Measurements from ENCODE around the gene DAAM2. TPM values are rescaled to one million over a fixed set of nuclear protein-coding genes. Genes with fewer than 3 reads are reported as not detected.

The DAAM2 gene
- total and polyA plus RNA-seq, 2 donors, result 1.1 to 4.2 TPM

GRCh38 chr6:39778581-39779255 lies 13.5 kb upstream of the DAAM2 start:
- no peak for DNase-seq (ENCODE audit: low read depth in 6 of 9, low spot score in 9 of 9)
- Histone ChIP-seq H3K9me3 (ENCODE audit: control insufficient read depth in 2 of 2, insufficient read depth in 1 of 2, low read length in 1 of 2) (no peaks in the 10 kb centered on the region), H3K36me3 (ENCODE audit: control insufficient read depth in 2 of 2, insufficient read depth in 2 of 2, low read length in 1 of 2) (no peaks in the 10 kb centered on the region), H3K27ac (ENCODE audit: low read depth in 1 of 2, low read length in 1 of 2) (no peak overlapping the region), H3K27me3 (ENCODE audit: control insufficient read depth in 2 of 2, insufficient read depth in 1 of 2, low read length in 1 of 2) (no peaks in the 10 kb centered on the region), H3K4me1 (ENCODE audit: control insufficient read depth in 2 of 2, insufficient read depth in 2 of 2, low read length in 2 of 2) (no peaks in the 10 kb centered on the region), H3K4me3 (ENCODE audit: low read length in 2 of 2) (no peak overlapping the region)
- 95% methylated on average over 2 of the region's 2 CpGs for WGBS

- Histone ChIP-seq H3K27ac (ENCODE audit: low read depth in 1 of 2, low read length in 1 of 2) (no peak overlapping the region), H3K36me3 (ENCODE audit: control insufficient read depth in 2 of 2, insufficient read depth in 2 of 2, low read length in 1 of 2) (no peaks in the 10 kb centered on the region), H3K4me1 (ENCODE audit: control insufficient read depth in 2 of 2, insufficient read depth in 2 of 2, low read length in 2 of 2) (no peaks in the 10 kb centered on the region), H3K27me3 (ENCODE audit: control insufficient read depth in 2 of 2, insufficient read depth in 1 of 2, low read length in 1 of 2) (peaks cover 0 to 5% of the 10 kb centered on the region in 2 donors), H3K9me3 (ENCODE audit: control insufficient read depth in 2 of 2, insufficient read depth in 1 of 2, low read length in 1 of 2) (no peaks in the 10 kb centered on the region), H3K4me3 (ENCODE audit: low read length in 2 of 2) (no peak overlapping the region)
- WGBS, result 95% methylated on average over 2 of the region's 2 CpGs
- DNase-seq (ENCODE audit: low read depth in 6 of 9, low spot score in 9 of 9), result no peak
Measured at GRCh38 chr6:39785281-39785680, 6.9 kb upstream of the DAAM2 start.

GRCh38 chr6:39786649-39787048 lies 5.5 kb upstream of the DAAM2 start:
- WGBS, result 89% methylated on average over 1 of the region's 1 CpG
- DNase-seq (ENCODE audit: low read depth in 6 of 9, low spot score in 9 of 9), result no peak
- H3K9me3 ChIP-seq (ENCODE audit: control insufficient read depth in 2 of 2, insufficient read depth in 1 of 2, low read length in 1 of 2), result no peaks in the 10 kb centered on the region
- H3K27ac ChIP-seq (ENCODE audit: low read depth in 1 of 2, low read length in 1 of 2), result no peak overlapping the region
- no peaks in the 10 kb centered on the region for H3K36me3 ChIP-seq (ENCODE audit: control insufficient read depth in 2 of 2, insufficient read depth in 2 of 2, low read length in 1 of 2)
- no peak overlapping the region for H3K4me3 ChIP-seq (ENCODE audit: low read length in 2 of 2)
- no peaks in the 10 kb centered on the region for H3K4me1 ChIP-seq (ENCODE audit: control insufficient read depth in 2 of 2, insufficient read depth in 2 of 2, low read length in 2 of 2)
- peaks cover 9 to 19% of the 10 kb centered on the region in 2 donors for H3K27me3 ChIP-seq (ENCODE audit: control insufficient read depth in 2 of 2, insufficient read depth in 1 of 2, low read length in 1 of 2)

GRCh38 chr6:39787322-39787721 lies 4.9 kb upstream of the DAAM2 start:
- H3K9me3 ChIP-seq (ENCODE audit: control insufficient read depth in 2 of 2, insufficient read depth in 1 of 2, low read length in 1 of 2), result no peaks in the 10 kb centered on the region
- no peaks in the 10 kb centered on the region for H3K36me3 ChIP-seq (ENCODE audit: control insufficient read depth in 2 of 2, insufficient read depth in 2 of 2, low read length in 1 of 2)
- no peak for DNase-seq (ENCODE audit: low read depth in 6 of 9, low spot score in 9 of 9)
- H3K4me3 ChIP-seq (ENCODE audit: low read length in 2 of 2), result no peak overlapping the region
- no peak overlapping the region for H3K27ac ChIP-seq (ENCODE audit: low read depth in 1 of 2, low read length in 1 of 2)
- peaks cover 15 to 26% of the 10 kb centered on the region in 2 donors for H3K27me3 ChIP-seq (ENCODE audit: control insufficient read depth in 2 of 2, insufficient read depth in 1 of 2, low read length in 1 of 2)
- H3K4me1 ChIP-seq (ENCODE audit: control insufficient read depth in 2 of 2, insufficient read depth in 2 of 2, low read length in 2 of 2), result no peaks in the 10 kb centered on the region
- 88% methylated on average over 8 of the region's 8 CpGs for WGBS

- no peak for DNase-seq (ENCODE audit: low read depth in 6 of 9, low spot score in 9 of 9)
- peaks cover 36 to 53% of the 10 kb centered on the region in 2 donors for H3K27me3 ChIP-seq (ENCODE audit: control insufficient read depth in 2 of 2, insufficient read depth in 1 of 2, low read length in 1 of 2)
- no peak overlapping the region for H3K4me3 ChIP-seq (ENCODE audit: low read length in 2 of 2)
- no peaks in the 10 kb centered on the region for H3K9me3 ChIP-seq (ENCODE audit: control insufficient read depth in 2 of 2, insufficient read depth in 1 of 2, low read length in 1 of 2)
- H3K36me3 ChIP-seq (ENCODE audit: control insufficient read depth in 2 of 2, insufficient read depth in 2 of 2, low read length in 1 of 2), result no peaks in the 10 kb centered on the region
- H3K27ac ChIP-seq (ENCODE audit: low read depth in 1 of 2, low read length in 1 of 2), result no peak overlapping the region
- 93% methylated on average over 5 of the region's 5 CpGs for WGBS
- no peaks in the 10 kb centered on the region for H3K4me1 ChIP-seq (ENCODE audit: control insufficient read depth in 2 of 2, insufficient read depth in 2 of 2, low read length in 2 of 2)
Measured at GRCh38 chr6:39790772-39791171, 1.4 kb upstream of the DAAM2 start.

GRCh38 chr6:39791311-39791710 lies 865 bp upstream of the DAAM2 start:
- 18% methylated on average over 1 of the region's 1 CpG for WGBS
- Histone ChIP-seq H3K9me3 (ENCODE audit: control insufficient read depth in 2 of 2, insufficient read depth in 1 of 2, low read length in 1 of 2) (no peaks in the 10 kb centered on the region), H3K27me3 (ENCODE audit: control insufficient read depth in 2 of 2, insufficient read depth in 1 of 2, low read length in 1 of 2) (peaks cover 37 to 53% of the 10 kb centered on the region in 2 donors), H3K27ac (ENCODE audit: low read depth in 1 of 2, low read length in 1 of 2) (no peak overlapping the region), H3K36me3 (ENCODE audit: control insufficient read depth in 2 of 2, insufficient read depth in 2 of 2, low read length in 1 of 2) (no peaks in the 10 kb centered on the region), H3K4me3 (ENCODE audit: low read length in 2 of 2) (no peak overlapping the region), H3K4me1 (ENCODE audit: control insufficient read depth in 2 of 2, insufficient read depth in 2 of 2, low read length in 2 of 2) (no peaks in the 10 kb centered on the region)
- DNase-seq (ENCODE audit: low read depth in 6 of 9, low spot score in 9 of 9), result no peak

- DNase-seq (ENCODE audit: low read depth in 6 of 9, low spot score in 9 of 9), result no peak
- H3K4me3 ChIP-seq (ENCODE audit: low read length in 2 of 2), result no peak overlapping the region
- H3K4me1 ChIP-seq (ENCODE audit: control insufficient read depth in 2 of 2, insufficient read depth in 2 of 2, low read length in 2 of 2), result no peaks in the 10 kb centered on the region
- no peaks in the 10 kb centered on the region for H3K9me3 ChIP-seq (ENCODE audit: control insufficient read depth in 2 of 2, insufficient read depth in 1 of 2, low read length in 1 of 2)
- WGBS, result 25% methylated on average over 29 of the region's 29 CpGs
- peaks cover 37 to 48% of the 10 kb centered on the region in 2 donors for H3K27me3 ChIP-seq (ENCODE audit: control insufficient read depth in 2 of 2, insufficient read depth in 1 of 2, low read length in 1 of 2)
- H3K27ac ChIP-seq (ENCODE audit: low read depth in 1 of 2, low read length in 1 of 2), result peak overlapping the region in 1 of 2 donors; percentile 13
- H3K36me3 ChIP-seq (ENCODE audit: control insufficient read depth in 2 of 2, insufficient read depth in 2 of 2, low read length in 1 of 2), result no peaks in the 10 kb centered on the region
Measured at GRCh38 chr6:39792540-39793450, 619 bp downstream of the DAAM2 start.

- H3K9me3 ChIP-seq (ENCODE audit: control insufficient read depth in 2 of 2, insufficient read depth in 1 of 2, low read length in 1 of 2), result no peaks in the 10 kb centered on the region
- peaks cover 37 to 48% of the 10 kb centered on the region in 2 donors for H3K27me3 ChIP-seq (ENCODE audit: control insufficient read depth in 2 of 2, insufficient read depth in 1 of 2, low read length in 1 of 2)
- WGBS, result 65% methylated on average over 7 of the region's 7 CpGs
- no peak overlapping the region for H3K27ac ChIP-seq (ENCODE audit: low read depth in 1 of 2, low read length in 1 of 2)
- H3K4me1 ChIP-seq (ENCODE audit: control insufficient read depth in 2 of 2, insufficient read depth in 2 of 2, low read length in 2 of 2), result no peaks in the 10 kb centered on the region
- H3K36me3 ChIP-seq (ENCODE audit: control insufficient read depth in 2 of 2, insufficient read depth in 2 of 2, low read length in 1 of 2), result no peaks in the 10 kb centered on the region
- H3K4me3 ChIP-seq (ENCODE audit: low read length in 2 of 2), result no peak overlapping the region
- DNase-seq (ENCODE audit: low read depth in 6 of 9, low spot score in 9 of 9), result no peak
Measured at GRCh38 chr6:39793516-39793915, 1.3 kb downstream of the DAAM2 start.

- H3K4me1 ChIP-seq (ENCODE audit: control insufficient read depth in 2 of 2, insufficient read depth in 2 of 2, low read length in 2 of 2), result no peaks in the 10 kb centered on the region
- H3K36me3 ChIP-seq (ENCODE audit: control insufficient read depth in 2 of 2, insufficient read depth in 2 of 2, low read length in 1 of 2), result no peaks in the 10 kb centered on the region
- H3K27ac ChIP-seq (ENCODE audit: low read depth in 1 of 2, low read length in 1 of 2), result no peak overlapping the region
- no peak for DNase-seq (ENCODE audit: low read depth in 6 of 9, low spot score in 9 of 9)
- H3K27me3 ChIP-seq (ENCODE audit: control insufficient read depth in 2 of 2, insufficient read depth in 1 of 2, low read length in 1 of 2), result peaks cover 37 to 48% of the 10 kb centered on the region in 2 donors
- H3K4me3 ChIP-seq (ENCODE audit: low read length in 2 of 2), result no peak overlapping the region
- WGBS, result 90% methylated on average over 5 of the region's 5 CpGs
- H3K9me3 ChIP-seq (ENCODE audit: control insufficient read depth in 2 of 2, insufficient read depth in 1 of 2, low read length in 1 of 2), result no peaks in the 10 kb centered on the region
Measured at GRCh38 chr6:39794231-39794630, 2.1 kb downstream of the DAAM2 start.

All from thymus (tissue), 11 donors.